ENCODE measurements around the gene GPC3.

GRCh38 chrX:133876646-133877045 is 108.7 kb downstream of the GPC3 start:
- TF ChIP-seq CTCF (IDR thresholded peaks at IDR 0.05) (no peak), POLR2A (IDR thresholded peaks at IDR 0.05) (no peak)

All from stomach (tissue), 4 donors.